Heart right ventricle (tissue), 16 donors: ENCODE data around the gene MARCHF9. TPM values are rescaled to one million over a fixed set of nuclear protein-coding genes. Genes with fewer than 3 reads are reported as not detected.

ENCODE experiments used
- ATAC-seq, 8 donors: fragments of 200-7000 bp; cut with Tn5 transposase; one replicate each; pipeline ENCODE4 v1.9.1; 2020; ENCODE audit warnings: mild to moderate bottlenecking in 8 of 8, moderate library complexity in 8 of 8, moderate number of reproducible peaks in 1 of 8
- DNase-seq, 2 donors: peaks; one replicate each; pipeline ENCODE4 v3.0.0-alpha.2; 2020
- H3K27ac ChIP-seq, 10 donors: fragments of 200-600 bp; sonication (generic) in 2 of 10; one replicate each; pipeline versions ENCODE4 v1.5.0 to v1.8.0; 2020 to 2022; ENCODE audit warnings: mild to moderate bottlenecking in 3 of 10
- H3K27me3 ChIP-seq, 7 donors: fragments of 200-600 bp; one replicate each; pipeline ENCODE4 v1.8.0; 2021 to 2022; ENCODE audit warnings: mild to moderate bottlenecking in 2 of 7
- H3K36me3 ChIP-seq, 9 donors: fragments of 200-600 bp; sonication (generic) in 1 of 9; one replicate each; pipeline versions ENCODE4 v1.5.0 to v1.8.0; 2020 to 2022; ENCODE audit warnings: mild to moderate bottlenecking in 2 of 9
- H3K4me1 ChIP-seq, 9 donors: fragments of 200-600 bp; sonication (generic) in 1 of 9; one replicate each; pipeline versions ENCODE4 v1.5.0 to v1.8.0; 2020 to 2022; ENCODE audit warnings: mild to moderate bottlenecking in 4 of 9
- H3K4me3 ChIP-seq, 10 donors: fragments of 200-600 bp; sonication (generic) in 2 of 10; one replicate each; pipeline versions ENCODE4 v1.5.0 to v1.8.0; 2020 to 2022; ENCODE audit warnings: mild to moderate bottlenecking in 7 of 10, moderate library complexity in 2 of 10
- H3K9me3 ChIP-seq, 11 donors: fragments of 200-600 bp in 10 of 11; sonication (generic) in 2 of 11; one replicate each; pipeline versions ENCODE4 v1.5.0 to v1.8.0; 2013 to 2022; ENCODE audit warnings: mild to moderate bottlenecking in 2 of 11, control low read depth in 1 of 11, moderate library complexity in 1 of 11
- CTCF ChIP-seq, 9 donors: fragments of 200-600 bp; sonication (generic) in 2 of 9; IDR thresholded peaks; one replicate each; pipeline versions ENCODE4 v1.5.0 to v1.8.0; 2021 to 2022; ENCODE audit warnings: antibody characterized with exemption in 9 of 9, mild to moderate bottlenecking in 5 of 9, moderate library complexity in 1 of 9
- WGBS, 2 donors: extraction: QIAGEN DNeasy Blood & Tissue Kit; methylation state at CpG; one replicate each; pipeline ENCODE4 v1.1.7; 2013; ENCODE audit warnings: inconsistent platforms in 1 of 2; 5-methylcytosine and 5-hydroxymethylcytosine counted together
- intact Hi-C, 10 donors: fragments of 100-400 bp; cut with DNase I; formaldehyde crosslinking; loops; one replicate each; pipeline versions ENCODE4 v1.11.1 to v1.14.2; 2022
- polyA plus RNA-seq, 2 donors: library from polyadenylated mRNA; stranded (reverse); fragments of 200-250 nt; gene quantifications; one replicate each; pipeline ENCODE4 v1.2.3, GENCODE V29; 2013
- total RNA-seq, 10 donors: library from RNA; stranded (reverse); fragmentation: NEBNext Ultra II Directional in 3 of 10; extraction: Animal tissue kit (Norgen Biotek cat#: 25700) in 3 of 10; gene quantifications; one replicate each; pipeline versions ENCODE4 v1.2.1 to v1.2.4, GENCODE V29; 2021 to 2023
- donor health status: Arrhythmogenic right ventricular cardiomyopathy.
- donor health status: ischemic (EF 13 %, LVEDD 7.1; RV severe dilation, severe dysfunction).
- donor health status: healthy with polysubstance abuse.
- donor health status: DM: no; HTN: yes; CAD: no.
- donor health status: DM: no; HTN: no; CAD: no.
- donor health status: ischemic (EF 25% LVEDD 6.9; RV normal size, moderate dysfunction).
- donor health status: ischemic (EF 25% LVEDD 5.7; RV mildly dilated, moderate dysfunction).
- donor health status: healthy.
- donor health status: DM: yes; HTN: yes; CAD: no.
- donor health status: Ischemic cardiomyopathy.
- donor health status: ischemic (EF 35%, LVEDD 5.7; RV mildly dilated, moderate dysfunction).
- donor health status: nonischemic (EF 11% LVEDD 7.7; RV severe dilation, severe dysfunction).
- donor health status: DM: yes; HTN: yes; CAD: no.
- donor health status: PGD.
- donor health status: ischemic (EF 29% LVEDD 5.4; RV normal size, mild dysfunction).
- donor health status: nonischemic (EF 23%, LVEDD 6.1; RV moderate dilation, normal function).

MARCHF9 gene
- total and polyA plus RNA-seq, 12 donors, result 11.2 to 20.7 (median 13.7) TPM

DNA sequence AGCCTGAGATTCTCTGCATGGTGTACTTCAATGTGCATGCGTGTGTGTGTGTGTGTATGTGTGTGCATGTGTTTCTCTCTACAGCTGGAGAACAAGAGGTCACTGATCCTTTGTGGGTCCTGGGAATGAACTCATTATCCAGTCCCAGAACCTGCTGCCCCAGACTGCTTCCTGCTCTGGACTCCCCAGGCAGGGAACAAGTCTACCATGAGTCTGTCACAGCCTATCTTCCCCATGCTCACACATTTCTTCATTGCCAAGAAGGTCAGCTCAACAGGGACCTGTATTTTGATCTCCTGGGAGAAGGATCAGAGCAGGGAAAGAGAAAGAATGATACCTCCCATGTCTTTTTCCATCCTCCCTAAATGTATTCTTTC lies 13.5 kb upstream of the MARCHF9 start:
- intact Hi-C loops, result no loop called here
- WGBS, 2 donors, result 71% methylated on average over 1 of the region's 1 CpG
- H3K4me3 ChIP-seq, result peak overlapping the region in 6 of 10 donors; percentile 7 to 58 (median 20)
- ATAC-seq, result peak in 3 of 8 donors; percentile 5 to 12 (median 9)
- H3K4me1 ChIP-seq, result peaks cover 16 to 74% (median 39%) of the 10 kb centered on the region in 9 donors
- H3K9me3 ChIP-seq, result no peaks in the 10 kb centered on the region
- TF ChIP-seq CTCF (IDR thresholded peaks at IDR 0.05), result no peak
- H3K27ac ChIP-seq, result peak overlapping the region in 7 of 10 donors; percentile 19 to 86 (median 64)
- peak in 1 of 2 donors; percentile 60 for DNase-seq
- peaks cover 0 to 14% (median 0%) of the 10 kb centered on the region in 9 donors for H3K36me3 ChIP-seq
- H3K27me3 ChIP-seq, result peaks cover 13 to 48% (median 38%) of the 10 kb centered on the region in 7 donors

- DNase-seq, result no peak
- Histone ChIP-seq H3K4me1 (peaks cover 11 to 67% (median 33%) of the 10 kb centered on the region in 9 donors), H3K9me3 (no peaks in the 10 kb centered on the region), H3K27me3 (peaks cover 9 to 41% (median 31%) of the 10 kb centered on the region in 7 donors), H3K27ac (peak overlapping the region in 9 of 10 donors; percentile 7 to 86 (median 60)), H3K4me3 (peak overlapping the region in 6 of 10 donors; percentile 7 to 58 (median 20)), H3K36me3 (peaks cover 0 to 17% (median 6%) of the 10 kb centered on the region in 9 donors)
- no peak for ATAC-seq
- 45 to 53% methylated on average over 14 of the region's 14 CpGs for WGBS, 2 donors
- TF ChIP-seq CTCF (IDR thresholded peaks at IDR 0.05), result peak in 1 of 9 donors; percentile 24
- intact Hi-C loops, result no loop called here
Observed at GRCh38 chr12:57741844-57742738, 12.8 kb upstream of the MARCHF9 start.

DNA sequence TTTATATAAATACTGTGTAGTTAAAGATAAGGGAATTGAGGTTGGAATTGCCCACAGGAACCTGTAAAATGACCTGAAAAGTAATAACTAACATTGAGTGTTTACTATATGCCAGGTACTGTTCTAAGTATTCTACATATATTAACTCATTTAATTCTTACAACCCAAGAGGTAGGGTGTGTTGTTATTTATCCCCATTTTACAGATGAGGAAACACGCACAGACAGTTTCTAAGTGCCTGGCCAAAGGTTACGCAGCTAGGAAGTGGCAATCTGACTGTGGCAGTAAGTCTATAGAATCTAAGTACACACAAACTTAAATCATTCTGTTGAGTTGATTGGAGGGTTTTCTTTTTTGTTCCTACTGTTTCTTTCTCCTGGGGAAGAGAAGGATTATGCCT lies 11.1 kb upstream of the MARCHF9 start:
- peaks cover 0 to 25% (median 15%) of the 10 kb centered on the region in 7 donors for H3K27me3 ChIP-seq
- WGBS, 2 donors, result 89 to 93% methylated on average over 2 of the region's 2 CpGs
- no peak for TF ChIP-seq CTCF (IDR thresholded peaks at IDR 0.05)
- DNase-seq, result no peak
- H3K9me3 ChIP-seq, result no peaks in the 10 kb centered on the region
- peak overlapping the region in 5 of 10 donors; percentile 91 to 99 (median 96) for H3K27ac ChIP-seq
- H3K36me3 ChIP-seq, result peaks cover 0 to 28% (median 19%) of the 10 kb centered on the region in 9 donors
- intact Hi-C loops, result no loop called here
- H3K4me1 ChIP-seq, result peaks cover 0 to 53% (median 18%) of the 10 kb centered on the region in 9 donors
- ATAC-seq, result no peak
- H3K4me3 ChIP-seq, result peak overlapping the region in 3 of 10 donors; percentile 58 to 90 (median 88)

DNA sequence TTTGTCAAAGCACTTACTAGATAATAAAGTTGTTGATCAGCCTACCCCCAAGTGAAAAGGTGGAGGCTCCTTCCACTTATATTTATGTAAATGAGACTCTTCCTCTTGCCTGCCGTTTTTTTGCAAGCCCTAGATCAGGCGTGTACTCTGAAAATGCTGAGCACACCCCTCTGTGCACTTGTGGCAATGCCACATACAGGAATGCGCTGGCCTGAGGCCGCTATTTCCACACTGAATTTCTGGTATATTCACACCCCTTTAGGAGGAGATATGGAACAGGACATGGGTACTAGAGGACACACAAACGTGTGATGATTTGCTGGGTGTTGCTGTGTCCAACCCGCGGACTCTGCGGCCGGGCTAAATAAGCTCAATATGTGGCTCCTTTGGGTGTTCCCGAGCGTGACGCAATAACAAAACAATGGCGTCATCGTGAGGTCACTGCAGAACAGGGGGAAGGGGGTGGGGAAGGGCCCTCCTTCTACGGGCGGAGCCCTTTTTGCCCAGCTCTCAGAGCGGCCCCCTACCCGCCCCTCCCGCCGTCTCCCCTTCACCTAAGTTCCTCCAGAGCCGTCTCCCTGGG lies 10.6 kb upstream of the MARCHF9 start:
- TF ChIP-seq CTCF (IDR thresholded peaks at IDR 0.05), result no peak
- 10 to 13% methylated on average over 21 of the region's 21 CpGs for WGBS, 2 donors
- peak overlapping the region; percentile 58 to 98 (median 88) for H3K4me3 ChIP-seq
- peaks cover 0 to 19% (median 9%) of the 10 kb centered on the region in 7 donors for H3K27me3 ChIP-seq
- H3K27ac ChIP-seq, result peak overlapping the region; percentile 91 to 99 (median 96)
- H3K9me3 ChIP-seq, result no peaks in the 10 kb centered on the region
- DNase-seq, result peak; percentile 64 to 76
- peaks cover 0 to 33% (median 24%) of the 10 kb centered on the region in 9 donors for H3K36me3 ChIP-seq
- peaks cover 0 to 48% (median 15%) of the 10 kb centered on the region in 9 donors for H3K4me1 ChIP-seq
- intact Hi-C loops, result no loop called here
- ATAC-seq, result peak; percentile 26 to 74 (median 67)
